NT2/D1 (cell line): ENCODE results near the gene CYP4B1.

Experiments
- SUZ12 ChIP-seq: IDR thresholded peaks from 2 replicates; pipeline ENCODE4 v1.6.1; 2011; ENCODE audit not compliant: insufficient read length, insufficient read depth; ENCODE audit errors: extremely low read depth
- YY1 ChIP-seq: IDR thresholded peaks from 2 replicates; pipeline ENCODE4 v1.6.1; 2011; ENCODE audit not compliant: insufficient read length, insufficient read depth
- ZNF274 ChIP-seq: IDR thresholded peaks from 2 replicates; pipeline ENCODE4 v1.6.1; 2011; ENCODE audit warnings: mild to moderate bottlenecking, low read depth, low read length

GRCh38 chr1:46769028-46769740, 29.7 kb upstream of the CYP4B1 start:
- TF ChIP-seq YY1: no peak
- no peak for TF ChIP-seq ZNF274
- no peak for TF ChIP-seq SUZ12
